Dedifferentiated amniotic fluid mesenchymal stem cell (primary cell): ENCODE data around the gene KIAA1191.

ENCODE experiments used
- DNase-seq: peaks from one replicate; pipeline ENCODE4 v3.0.0-alpha.2; 2016; ENCODE audit errors: extremely low spot score

KIAA1191 gene

DNA sequence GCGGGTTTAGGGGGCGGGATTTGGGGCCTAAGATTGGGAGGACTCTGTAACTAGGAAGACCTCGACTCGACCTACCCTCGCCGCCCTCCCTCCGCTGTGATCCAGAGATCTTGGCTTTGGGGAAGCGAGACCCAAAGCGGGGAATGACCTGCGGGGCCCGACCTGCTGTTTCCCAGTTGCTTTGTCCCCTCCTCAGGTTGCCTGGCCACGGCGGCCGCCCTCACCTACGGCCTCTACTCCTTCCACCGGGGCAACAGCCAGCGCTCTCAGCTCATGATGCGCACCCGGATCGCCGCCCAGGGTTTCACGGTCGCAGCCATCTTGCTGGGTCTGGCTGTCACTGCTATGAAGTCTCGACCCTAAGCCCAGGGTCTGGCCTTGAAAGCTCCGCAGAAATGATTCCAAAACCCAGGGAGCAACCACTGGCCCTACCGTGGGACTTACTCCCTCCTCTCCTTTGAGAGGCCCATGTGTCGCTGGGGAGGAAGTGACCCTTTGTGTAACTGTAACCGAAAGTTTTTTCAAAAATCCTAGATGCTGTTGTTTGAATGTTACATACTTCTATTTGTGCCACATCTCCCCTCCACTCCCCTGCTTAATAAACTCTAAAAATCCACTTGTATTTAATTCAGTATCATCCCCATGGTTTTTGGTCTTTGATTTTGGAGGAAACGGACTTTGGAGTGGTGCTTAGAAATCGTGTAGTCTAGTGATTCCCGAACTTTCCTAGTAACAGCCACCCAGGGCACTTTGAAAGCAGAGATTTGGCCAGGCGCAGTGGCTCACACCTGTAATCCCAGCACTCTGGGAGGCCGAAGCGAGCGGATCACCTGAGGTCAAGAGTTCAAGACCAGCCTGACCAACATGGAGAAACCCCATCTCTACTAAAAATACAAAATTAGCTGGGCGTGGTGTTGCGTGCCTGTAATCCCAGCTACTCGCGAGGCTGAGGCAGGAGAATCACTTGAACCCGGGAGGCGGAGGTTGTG is 27.9 kb upstream of the KIAA1191 start:
- DNase-seq, result no peak

DNA sequence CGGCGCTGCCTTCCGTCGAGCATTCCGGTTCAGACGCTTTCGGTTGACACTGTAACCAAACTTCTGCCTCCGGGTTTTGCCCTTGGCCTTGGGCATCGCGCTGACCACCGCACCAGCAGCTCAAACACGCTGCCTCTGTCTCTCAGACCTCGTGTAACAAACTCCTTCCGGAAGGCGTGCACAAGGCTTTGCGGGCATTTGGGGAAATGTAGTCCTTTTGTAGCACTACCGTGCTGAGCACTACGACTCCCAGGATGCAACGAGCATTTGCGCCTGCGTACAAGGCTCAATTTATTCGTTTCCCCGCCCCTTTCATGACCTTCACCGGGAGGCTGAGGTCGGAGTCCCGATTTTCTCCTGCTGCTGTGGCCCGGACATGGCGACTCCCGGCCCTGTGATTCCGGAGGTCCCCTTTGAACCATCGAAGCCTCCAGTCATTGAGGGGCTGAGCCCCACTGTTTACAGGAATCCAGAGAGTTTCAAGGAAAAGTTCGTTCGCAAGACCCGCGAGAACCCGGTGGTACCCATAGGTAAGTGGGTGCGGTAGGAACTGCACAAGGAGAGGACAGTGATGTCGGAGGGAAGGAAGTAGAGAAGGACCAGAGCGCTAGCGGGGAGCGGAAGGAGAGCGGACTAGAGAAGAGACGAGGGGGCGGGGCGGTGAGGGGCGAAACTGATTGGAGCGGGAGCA is 27.0 kb upstream of the KIAA1191 start, which contains the start of the genes HIGD2A and NOP16:
Gene HIGD2A (plus strand): TSS at position 308 of the 691 bp plus-strand sequence. CDS start 69 bp downstream, at position 377.
Gene NOP16 (minus strand): TSS at position 155 of the 691 bp plus-strand sequence. CDS start 59 bp downstream, at position 96.
- DNase-seq, result peak; percentile 99

DNA sequence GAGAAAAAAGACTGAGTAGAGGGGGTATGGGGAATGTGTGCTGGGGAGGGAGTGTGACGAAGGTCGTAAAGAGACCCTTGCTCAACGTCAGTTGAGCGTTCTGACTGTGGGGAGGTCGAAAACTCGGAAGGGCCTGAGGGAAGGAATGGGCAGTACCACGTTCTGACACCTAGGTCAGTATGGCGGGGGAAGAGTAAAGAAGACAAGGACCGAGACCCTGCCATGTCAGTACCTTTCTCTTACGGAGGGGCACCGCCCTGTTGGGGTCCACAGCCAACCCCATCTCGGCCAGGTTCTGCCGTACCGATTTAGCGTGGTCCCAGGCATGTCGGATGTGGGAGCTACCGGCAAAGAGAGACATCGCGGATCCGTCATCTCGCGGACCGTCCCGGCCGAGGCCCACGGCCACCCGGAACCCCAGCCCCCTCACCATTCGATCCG is 26.5 kb upstream of the KIAA1191 start:
- DNase-seq, result no peak

DNA sequence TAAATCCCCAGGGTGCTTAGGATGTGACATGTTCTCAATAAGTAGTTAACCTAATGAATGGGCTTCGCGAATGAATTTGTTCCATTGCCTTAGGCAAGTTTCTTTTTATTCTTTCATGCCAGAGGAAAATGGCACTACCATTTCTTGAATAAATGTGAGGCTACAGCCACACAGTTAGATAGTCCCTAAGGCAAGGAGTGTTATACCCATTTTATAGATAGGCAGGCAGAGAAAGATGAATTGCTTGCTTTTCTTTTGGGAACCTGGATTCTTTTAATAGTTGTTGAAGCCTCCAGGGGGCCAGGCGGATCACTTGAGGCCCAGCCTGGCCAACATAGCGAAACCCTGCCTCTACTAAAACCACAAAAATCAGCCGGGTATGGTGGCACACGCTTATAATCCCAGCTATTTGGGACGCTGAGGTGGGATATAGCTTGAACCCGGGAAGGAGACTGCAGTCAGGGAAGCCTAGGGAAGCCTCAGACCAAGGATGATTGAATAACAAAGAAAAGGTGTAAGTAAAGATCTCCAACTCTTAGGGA is 25.9 kb upstream of the KIAA1191 start:
- no peak for DNase-seq

DNA sequence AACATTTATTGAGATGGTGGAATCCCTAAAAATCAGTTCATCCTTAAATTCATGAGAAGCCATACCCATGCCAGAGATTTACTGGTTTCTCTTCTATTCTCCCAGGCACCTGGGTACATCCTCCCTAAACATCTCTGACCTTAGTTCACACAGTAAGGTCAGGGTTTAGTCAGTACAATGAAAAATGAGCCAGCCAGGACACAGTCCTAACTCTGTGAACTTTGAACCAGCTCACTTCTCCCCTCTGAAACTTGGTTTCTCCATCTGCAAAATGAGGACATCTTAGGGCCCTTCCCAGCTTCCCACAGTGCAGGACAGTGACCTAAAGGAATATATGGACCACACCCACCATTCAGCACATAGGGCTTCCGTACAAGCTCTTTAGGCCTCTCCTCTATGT is 24.9 kb upstream of the KIAA1191 start:
- no peak for DNase-seq

DNA sequence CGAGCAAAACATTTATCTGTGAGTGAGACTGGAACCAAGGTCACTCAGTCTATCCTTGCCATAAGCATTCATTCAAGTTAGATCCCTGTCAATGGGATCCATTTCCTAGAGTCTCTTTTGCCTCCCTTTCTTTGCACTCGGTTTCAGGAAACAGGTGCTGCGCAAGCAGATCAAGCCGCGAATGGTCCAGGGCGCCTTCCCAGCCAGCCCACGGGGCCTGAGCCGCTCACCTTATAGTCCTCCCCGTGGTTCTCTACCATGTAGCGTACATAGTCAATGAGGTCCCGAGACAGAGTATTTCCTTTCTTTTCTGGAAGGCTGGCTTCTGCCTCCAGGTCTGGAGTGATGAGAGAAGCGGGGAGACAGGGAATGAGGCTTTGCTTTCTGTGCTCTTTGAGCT is 23.4 kb upstream of the KIAA1191 start:
- DNase-seq, result no peak

DNA sequence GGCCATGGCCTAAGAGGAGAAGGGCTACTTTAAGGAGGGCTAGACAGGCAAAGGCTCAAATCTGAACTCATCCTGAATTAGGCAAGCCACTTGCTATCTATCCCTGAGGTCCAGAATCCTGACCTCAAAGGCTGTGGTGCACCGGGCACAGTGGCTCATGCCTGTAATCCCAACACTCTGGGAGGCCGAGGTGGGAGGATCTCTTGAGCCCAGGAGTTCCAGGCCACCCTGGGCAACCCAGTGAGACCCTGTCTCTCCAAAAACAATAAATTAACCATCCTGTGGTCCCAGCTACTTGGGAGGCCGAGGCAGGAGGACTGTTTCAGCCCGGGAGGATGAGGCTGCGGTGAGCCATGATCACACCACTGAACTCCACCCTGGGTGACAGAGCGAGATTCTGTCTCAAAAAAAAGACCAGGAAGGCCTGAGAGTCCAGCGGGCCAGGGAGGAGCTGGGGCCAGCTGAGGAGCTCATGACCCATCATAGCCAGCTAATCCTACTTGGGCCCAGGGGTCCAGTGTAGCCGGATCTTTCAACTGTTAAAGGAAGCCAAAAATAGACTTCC is 22.9 kb upstream of the KIAA1191 start:
- DNase-seq, result no peak

DNA sequence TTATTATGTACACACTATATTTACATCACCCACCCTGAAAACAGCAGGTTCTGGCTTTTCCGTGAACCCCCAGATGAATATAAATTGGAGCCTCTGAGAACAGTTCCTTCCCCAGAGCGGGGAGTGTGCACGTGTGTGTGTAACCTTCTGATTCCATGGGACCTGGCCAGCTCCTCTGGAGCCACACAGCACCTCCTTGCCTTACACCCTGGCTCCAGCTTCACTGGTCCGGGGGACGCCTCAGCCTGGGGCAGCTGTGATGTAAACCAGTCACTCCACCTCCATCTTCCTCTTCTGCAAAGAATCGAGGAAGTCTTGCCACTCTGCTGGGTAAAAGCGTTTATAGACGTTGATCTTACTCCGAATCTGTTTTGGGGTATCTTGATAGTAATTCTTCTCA is 22.4 kb upstream of the KIAA1191 start:
- DNase-seq, result no peak

DNA sequence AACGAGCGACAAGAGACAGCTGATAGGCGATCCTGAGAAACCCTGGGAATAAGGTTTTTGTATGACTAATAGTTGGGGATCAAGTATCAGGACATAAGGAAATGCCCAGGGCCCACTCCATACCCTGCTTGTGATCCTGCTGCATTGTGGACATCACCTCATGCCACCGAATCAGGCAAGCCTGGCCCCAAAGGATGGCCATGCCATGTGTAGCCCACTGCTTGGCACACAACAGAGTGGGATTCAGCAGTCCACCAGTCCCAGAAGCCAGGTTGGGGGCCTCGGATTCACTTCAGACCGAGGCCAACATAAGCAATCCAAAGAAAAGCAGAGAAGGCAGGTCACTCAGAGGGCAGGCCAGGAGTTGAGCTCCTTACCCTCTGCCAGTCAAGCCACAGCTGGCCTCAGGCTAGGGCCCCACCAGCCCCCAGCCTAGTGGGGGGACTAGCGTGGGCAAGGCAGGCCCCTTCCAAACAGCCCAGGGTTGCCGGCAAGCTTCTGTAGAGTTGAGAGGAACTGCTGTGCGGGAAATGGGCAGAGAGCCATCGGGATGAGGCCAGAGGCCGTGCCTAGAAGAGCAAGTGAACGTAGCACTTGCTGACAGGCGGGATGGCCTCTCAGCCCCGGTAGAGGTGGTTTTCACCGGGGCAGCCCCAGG is 21.8 kb upstream of the KIAA1191 start:
- DNase-seq, result no peak

DNA sequence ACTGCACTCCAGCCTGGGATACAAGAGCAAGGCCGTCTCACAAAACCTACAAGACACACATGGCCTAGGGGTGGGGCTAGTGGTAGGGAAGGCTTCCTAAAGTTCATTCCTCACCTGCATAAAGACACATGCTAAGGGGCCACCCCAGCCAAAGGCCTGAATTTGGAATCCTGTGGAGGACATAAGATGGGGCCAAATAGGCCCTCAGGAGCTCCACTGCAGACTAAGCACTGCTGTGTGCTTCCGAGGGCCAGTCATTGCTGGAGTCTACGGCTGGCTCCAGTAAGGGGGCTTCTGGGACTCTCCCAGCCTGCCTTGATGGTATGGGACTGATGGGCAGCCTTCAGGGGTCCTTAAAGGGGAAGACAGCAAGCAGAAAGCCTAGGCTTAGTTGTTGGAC is 21.2 kb upstream of the KIAA1191 start:
- DNase-seq, result no peak

DNA sequence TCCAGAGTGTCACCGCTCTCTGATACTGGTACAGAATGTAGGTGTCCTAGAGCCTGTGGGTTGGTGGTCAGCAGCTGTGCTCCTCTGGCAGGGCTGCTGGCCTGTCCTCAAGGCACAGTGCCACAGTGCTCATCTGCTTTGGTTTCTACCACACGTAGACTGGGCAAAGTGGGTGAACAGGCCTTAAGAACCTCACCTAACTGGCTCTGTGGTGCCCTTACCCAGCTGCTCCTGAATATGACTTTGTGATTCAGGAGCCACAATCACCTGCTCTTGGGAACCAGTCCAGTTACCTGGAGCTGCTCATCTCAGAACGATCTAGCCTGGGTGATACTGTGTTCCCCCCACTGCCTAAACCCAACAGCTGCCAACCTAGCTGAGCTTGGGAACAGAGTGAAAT is 20.4 kb upstream of the KIAA1191 start:
- DNase-seq, result no peak

DNA sequence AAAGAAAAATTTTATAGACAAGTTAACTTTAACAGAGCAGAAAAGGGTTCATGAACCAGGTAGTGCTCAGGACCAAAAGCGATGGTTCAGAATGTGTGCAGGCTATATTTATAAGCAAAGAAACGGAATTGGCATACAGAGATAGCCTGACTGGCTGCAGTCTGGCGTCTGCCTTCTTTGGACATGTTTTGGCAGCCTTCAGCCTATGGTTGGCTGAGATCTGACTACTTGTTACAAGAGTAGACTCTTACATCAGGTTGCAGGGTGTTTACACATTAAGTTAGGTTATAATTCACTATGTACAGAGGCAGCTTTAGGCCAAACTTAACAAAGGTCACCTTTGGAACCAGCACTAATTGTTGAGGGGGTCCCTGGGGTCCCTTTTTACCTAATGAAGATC is 19.9 kb upstream of the KIAA1191 start:
- no peak for DNase-seq

DNA sequence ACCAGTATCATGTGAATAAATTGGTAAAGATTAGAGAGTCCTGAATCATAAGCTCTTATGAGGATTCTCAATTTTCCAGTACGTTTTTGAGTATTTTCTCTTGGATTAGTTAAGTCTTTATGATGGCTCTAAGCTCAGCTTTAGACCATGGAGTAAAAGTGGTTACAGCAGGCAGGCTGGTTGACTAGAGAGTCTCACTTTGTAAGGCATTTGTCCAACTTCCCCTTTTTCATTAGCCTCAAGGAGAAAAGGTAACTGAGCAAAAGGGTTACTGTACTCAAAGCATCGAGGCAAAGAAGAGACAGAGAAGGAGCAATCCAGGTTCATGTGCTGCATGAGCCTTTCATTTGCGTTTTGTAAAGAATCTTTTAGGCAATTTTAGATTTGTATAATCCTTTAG is 18.3 kb upstream of the KIAA1191 start:
- DNase-seq, result no peak

DNA sequence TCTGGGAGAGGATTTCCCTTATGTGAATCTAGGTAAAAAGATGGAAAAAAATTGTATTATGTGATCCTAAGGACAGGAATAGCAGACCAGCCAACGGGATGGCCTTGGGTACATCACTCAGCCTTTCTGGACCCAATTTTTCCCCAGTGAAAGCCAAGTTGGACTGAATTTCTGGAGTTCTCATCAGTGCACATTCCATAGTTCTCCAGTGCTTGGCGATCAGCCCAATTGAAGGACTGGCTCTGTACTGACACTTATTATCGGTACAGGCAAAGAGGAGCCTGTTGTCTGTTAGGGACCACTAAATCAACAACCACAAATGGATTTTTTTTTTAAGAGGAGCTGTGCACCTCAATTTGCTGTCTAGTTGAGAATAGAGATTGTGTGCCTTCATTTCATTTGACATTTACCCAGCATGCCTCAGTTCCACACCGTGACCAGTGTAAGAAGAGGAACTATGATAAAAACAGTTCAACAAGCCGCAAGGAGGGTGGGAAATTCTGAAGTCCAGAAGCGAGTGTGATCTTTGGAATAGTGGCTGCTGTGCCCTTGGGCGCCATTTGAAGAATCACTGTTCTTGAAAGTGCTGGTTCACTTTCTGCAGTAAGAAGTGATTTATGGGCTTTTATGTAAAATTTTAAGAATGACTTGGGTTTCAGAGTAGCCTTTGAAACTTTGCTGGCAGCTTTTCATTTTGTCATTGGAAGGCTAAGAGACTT is 11.7 kb upstream of the KIAA1191 start:
- DNase-seq, result no peak

DNA sequence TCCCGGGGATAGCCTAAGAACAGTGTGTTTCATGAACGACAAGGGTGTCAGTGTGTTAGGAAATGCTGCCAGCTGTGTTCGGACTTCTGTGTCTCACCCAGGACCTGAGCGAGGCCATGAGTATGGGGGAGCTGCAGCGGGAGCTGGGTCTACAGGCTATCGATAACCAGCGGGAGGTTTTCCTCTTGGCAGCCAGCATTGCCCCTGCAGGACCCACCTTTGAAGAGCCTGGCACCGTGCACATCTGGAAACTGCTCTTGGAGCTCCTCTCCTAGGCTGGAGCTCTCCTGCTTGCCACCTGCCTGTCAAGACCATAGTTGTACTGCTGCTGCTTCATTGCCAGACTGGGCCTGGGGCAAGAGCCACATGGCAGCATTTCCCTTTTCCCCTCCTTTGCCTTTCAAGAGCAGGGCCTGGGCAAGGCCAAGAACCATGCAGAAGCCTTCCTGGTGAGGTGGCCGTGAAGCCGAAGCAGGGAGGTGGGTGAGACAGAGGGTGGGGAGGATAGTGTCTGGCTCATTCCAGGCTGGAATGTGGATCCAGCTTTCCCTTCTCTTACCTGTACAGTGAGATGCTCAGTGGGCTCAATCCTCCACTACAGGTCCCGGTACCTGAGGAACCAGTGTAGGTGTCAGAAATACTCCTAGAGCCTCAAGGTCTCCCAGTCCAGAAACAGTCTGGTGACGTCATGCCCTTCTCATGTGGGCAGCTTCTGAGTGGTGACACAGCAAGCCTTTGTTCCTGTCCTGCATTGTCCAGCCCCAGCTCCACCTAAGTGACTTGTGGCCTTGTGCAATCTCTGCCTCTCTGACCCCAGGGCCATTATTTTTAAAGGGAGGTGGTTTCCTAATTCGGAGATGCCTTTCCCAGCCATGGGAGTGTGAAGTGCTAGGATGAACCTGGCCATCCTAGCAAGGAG is 10.3 kb upstream of the KIAA1191 start:
- DNase-seq, result no peak

DNA sequence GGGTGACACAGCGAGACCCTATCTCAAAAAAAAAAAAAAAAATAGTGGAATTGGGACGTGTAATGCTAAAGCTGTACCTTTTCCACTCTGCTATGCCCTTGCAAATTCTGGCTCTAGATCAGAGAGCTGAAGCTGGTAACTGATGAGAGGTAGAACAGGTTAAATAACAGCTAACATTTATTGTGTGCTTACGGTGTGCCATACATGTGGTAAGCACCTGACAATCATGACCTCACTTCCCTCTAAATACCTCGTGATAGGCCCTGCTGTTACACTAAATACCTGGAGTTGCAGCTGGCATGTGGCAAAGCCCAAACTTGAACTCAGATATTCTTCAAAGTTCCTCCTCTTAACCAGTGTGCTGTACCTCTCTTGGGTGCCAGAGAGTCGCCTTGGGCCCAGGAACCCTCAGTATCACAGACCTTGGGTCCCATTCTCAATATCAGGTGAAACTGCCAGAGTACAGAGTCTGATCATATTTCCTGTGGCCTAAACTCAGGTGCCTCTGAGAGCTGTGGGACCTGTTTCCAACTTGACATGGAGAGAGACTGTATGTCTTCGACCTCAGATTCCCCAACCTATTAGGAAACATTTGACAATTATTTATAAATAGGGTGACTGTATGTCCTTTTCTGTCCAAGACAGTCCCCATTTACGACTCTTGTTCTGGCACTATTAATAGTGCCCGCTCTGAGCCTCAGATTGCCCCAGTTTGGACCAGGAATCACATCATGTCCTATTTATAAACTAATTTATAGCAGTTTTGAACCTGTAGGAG is 8.6 kb upstream of the KIAA1191 start:
- no peak for DNase-seq

DNA sequence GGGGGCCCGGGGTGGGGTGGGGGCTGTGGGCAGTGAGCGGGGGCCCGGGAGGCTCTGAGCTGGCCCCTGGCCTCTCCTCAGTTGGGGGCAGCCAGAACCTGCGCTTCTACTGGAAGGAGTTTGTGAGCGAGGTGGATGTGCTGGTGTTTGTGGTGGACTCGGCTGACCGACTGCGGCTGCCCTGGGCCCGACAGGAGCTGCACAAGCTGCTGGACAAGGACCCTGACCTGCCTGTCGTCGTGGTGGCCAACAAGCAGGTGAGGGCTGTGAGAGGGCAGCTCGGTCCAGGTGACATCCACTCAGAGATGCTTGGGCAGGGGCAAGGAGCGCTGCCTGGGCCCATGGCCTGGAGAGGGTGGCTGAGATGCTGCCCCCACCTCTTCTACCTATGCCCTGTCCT is 7.2 kb upstream of the KIAA1191 start:
- no peak for DNase-seq

DNA sequence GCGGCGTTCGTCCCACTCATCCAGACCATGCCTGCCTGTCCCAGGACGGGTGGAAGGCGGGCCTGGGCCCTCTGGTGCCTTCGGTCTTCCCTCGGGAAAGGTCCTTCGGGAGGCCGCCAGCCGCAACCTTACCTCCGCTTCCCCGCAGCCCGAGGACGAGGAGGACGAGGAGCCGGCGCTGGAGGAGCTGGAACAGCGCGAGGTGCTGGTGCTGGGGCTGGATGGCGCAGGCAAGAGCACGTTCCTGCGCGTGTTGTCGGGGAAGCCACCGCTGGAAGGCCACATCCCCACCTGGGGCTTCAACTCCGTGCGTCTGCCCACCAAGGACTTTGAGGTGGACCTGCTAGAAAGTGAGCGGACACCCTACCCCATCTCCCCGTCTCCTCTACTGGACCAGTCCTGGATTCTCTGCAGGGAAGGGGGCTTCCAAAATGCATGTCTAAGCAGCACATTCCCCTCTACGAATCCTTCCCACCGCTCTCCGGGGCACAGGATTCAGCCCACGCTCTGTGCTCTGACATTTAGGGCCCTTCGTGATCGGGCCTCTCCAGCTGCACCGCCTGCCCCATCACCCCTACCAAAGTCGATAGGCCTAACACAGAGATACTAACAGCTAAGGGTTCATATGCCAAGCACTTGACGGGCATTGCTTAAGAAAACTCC is 4.8 kb upstream of the KIAA1191 start:
- no peak for DNase-seq
